K562 (cell line): ENCODE data around the gene ZSCAN12. TPM values are rescaled to one million over a fixed set of nuclear protein-coding genes. Genes with fewer than 3 reads are reported as not detected.
A peak's percentile ranks its signal among the peaks of the same experiment; 100 is the strongest.

Experiments used
- FOXJ3 ChIP-seq: sonication (generic); formaldehyde crosslinking; IDR thresholded peaks from 2 replicates; pipeline ENCODE4 v1.4.0; 2020; ENCODE audit warnings: mild to moderate bottlenecking, missing genetic modification reagents
- GABPB2 ChIP-seq: fragments of 250-450 bp; sonication (Bioruptor Pico); conservative IDR thresholded peaks from 2 replicates; pipeline ENCODE4 v1.5.1; 2021; ENCODE audit warnings: mild to moderate bottlenecking
- NFRKB ChIP-seq: fragments of 450-650 bp; IDR thresholded peaks from 2 replicates; pipeline ENCODE4 v1.6.1; 2016; ENCODE audit warnings: low read depth
- ZNF146 ChIP-seq: IDR thresholded peaks from one replicate; pipeline ENCODE4 v1.6.1; 2018; ENCODE audit warnings: missing compliant biosample characterization; ENCODE audit not compliant: unreplicated experiment
- polyA plus RNA-seq, 8 experiments: library from polyadenylated mRNA; depleted of rRNA in 4 of 8; stranded (reverse) in 5 of 8; unstranded in 3 of 8; fragments of >200 nt; fragmentation: Nextera tagmentation in 2 of 8; fragmentation: Illumina TruSeq in 1 of 8; extraction: Ambion mirVana in 2 of 8; extraction: Trizol in 1 of 8; gene quantifications; 2 replicates each; pipeline versions ENCODE4 v1.2.1 to v1.2.3, GENCODE V29; 2011 to 2014; ENCODE audit warnings: inconsistent platforms in 1 of 8, missing spikeins in 1 of 8
- total RNA-seq, 7 experiments: library from RNA; depleted of rRNA in 6 of 7; stranded (reverse); fragments of >200 nt in 6 of 7; fragmentation: Illumina TruSeq in 2 of 7; extraction: Trizol in 2 of 7; gene quantifications; 2 replicates each; pipeline versions ENCODE4 v1.2.1 to v1.2.3, GENCODE V29; 2011 to 2021; ENCODE audit warnings: low replicate concordance in 1 of 7
- TF ChIP-seq, protein P1 (sequence below), 3 experiments: fragments of 200-800 bp in 1 of 3; fragments of 250-450 bp in 1 of 3; fragments of 450-650 bp in 1 of 3; sonication (Bioruptor Pico) in 1 of 3; sonication (Bioruptor generic) in 1 of 3; formaldehyde crosslinking in 1 of 3; IDR thresholded peaks; 2 replicates each; pipeline versions ENCODE4 v1.6.1 to v1.8.0; 2016 to 2022; ENCODE audit warnings: mild to moderate bottlenecking in 2 of 3, missing genetic modification characterization in 2 of 3, missing compliant biosample characterization in 1 of 3, moderate library complexity in 1 of 3
- TF ChIP-seq, protein P2 (sequence below): IDR thresholded peaks from 2 replicates; pipeline ENCODE4 v1.6.1; 2011; ENCODE audit warnings: borderline replicate concordance, low read depth, mild to moderate bottlenecking, moderate library complexity, low read length; ENCODE audit not compliant: insufficient read depth, poor library complexity, severe bottlenecking
- TF ChIP-seq, protein P3 (sequence below), 2 experiments: fragments of 450-650 bp in 1 of 2; sonication (generic) in 1 of 2; formaldehyde crosslinking in 1 of 2; IDR thresholded peaks; 2 replicates each; pipeline versions ENCODE4 v1.7.1 to v1.9.0; 2016 to 2022; ENCODE audit warnings: inconsistent platforms in 1 of 2, mild to moderate bottlenecking in 1 of 2, missing genetic modification reagents in 1 of 2
- TF ChIP-seq, protein P4 (sequence below): fragments of 450-650 bp; formaldehyde crosslinking; IDR thresholded peaks from 2 replicates; pipeline ENCODE4 v1.4.0; 2022; ENCODE audit warnings: mild to moderate bottlenecking, moderate library complexity

The ZSCAN12 gene
- total and polyA plus RNA-seq, 9 of the 15 experiments (the other 6 are each of a cell fraction or from before 2014, with no cell fraction given): 2.5 to 19.6 (median 12.5) TPM

DNA sequence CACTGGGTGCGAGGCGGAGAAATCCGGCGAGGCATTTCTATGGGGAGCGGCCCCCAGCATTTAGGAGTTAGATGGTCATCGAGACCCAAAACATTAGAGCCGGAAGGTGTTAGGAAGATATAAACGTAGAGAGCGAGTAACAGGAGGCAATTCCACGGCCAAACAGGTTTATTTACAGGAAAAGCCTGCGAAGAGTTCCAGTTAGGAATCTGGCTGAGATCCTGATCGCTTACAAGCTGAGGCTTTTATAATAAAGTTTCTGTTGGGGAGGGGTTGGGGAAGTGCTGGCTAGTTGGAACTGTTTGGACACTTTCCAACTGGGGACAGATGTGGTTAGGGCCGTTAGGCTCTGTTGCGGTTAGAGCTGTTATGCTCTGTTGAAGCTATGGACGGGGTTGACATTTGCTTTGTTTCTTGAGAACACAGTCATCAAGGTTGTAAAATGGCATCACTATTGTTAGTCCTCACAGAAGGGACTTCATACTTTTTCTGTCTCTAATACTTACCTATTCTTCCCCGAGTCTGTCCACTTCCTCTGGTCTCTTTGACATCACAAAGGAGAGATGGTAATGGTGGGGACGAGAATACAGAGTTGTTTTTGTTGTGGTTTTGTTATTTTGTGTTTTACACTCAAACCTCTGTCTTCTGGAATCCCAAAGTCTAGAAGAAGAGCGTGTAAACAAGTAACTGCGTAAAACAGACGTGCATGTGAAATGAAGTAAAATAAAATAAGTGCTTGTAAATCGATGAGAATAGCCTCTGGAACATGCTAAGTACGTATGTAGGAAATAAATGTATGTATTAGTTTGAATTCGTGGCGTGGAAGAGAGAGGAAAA lies 63.0 kb downstream of the ZSCAN12 start (continued):
- TF ChIP-seq, protein P1, sequence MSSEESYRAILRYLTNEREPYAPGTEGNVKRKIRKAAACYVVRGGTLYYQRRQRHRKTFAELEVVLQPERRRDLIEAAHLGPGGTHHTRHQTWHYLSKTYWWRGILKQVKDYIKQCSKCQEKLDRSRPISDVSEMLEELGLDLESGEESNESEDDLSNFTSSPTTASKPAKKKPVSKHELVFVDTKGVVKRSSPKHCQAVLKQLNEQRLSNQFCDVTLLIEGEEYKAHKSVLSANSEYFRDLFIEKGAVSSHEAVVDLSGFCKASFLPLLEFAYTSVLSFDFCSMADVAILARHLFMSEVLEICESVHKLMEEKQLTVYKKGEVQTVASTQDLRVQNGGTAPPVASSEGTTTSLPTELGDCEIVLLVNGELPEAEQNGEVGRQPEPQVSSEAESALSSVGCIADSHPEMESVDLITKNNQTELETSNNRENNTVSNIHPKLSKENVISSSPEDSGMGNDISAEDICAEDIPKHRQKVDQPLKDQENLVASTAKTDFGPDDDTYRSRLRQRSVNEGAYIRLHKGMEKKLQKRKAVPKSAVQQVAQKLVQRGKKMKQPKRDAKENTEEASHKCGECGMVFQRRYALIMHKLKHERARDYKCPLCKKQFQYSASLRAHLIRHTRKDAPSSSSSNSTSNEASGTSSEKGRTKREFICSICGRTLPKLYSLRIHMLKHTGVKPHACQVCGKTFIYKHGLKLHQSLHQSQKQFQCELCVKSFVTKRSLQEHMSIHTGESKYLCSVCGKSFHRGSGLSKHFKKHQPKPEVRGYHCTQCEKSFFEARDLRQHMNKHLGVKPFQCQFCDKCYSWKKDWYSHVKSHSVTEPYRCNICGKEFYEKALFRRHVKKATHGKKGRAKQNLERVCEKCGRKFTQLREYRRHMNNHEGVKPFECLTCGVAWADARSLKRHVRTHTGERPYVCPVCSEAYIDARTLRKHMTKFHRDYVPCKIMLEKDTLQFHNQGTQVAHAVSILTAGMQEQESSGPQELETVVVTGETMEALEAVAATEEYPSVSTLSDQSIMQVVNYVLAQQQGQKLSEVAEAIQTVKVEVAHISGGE (CRISPR knock-in tag; IDR thresholded peaks at IDR 0.05): peak in 1 of 3 experiments; percentile 89; a peak in 2 of 6 replicates
- TF ChIP-seq FOXJ3 (no peak), GABPB2 (CRISPR knock-in tag) (no peak), ZNF146 (CRISPR knock-in tag) (no peak), NFRKB (peak; percentile 92)
- TF ChIP-seq, protein P2, sequence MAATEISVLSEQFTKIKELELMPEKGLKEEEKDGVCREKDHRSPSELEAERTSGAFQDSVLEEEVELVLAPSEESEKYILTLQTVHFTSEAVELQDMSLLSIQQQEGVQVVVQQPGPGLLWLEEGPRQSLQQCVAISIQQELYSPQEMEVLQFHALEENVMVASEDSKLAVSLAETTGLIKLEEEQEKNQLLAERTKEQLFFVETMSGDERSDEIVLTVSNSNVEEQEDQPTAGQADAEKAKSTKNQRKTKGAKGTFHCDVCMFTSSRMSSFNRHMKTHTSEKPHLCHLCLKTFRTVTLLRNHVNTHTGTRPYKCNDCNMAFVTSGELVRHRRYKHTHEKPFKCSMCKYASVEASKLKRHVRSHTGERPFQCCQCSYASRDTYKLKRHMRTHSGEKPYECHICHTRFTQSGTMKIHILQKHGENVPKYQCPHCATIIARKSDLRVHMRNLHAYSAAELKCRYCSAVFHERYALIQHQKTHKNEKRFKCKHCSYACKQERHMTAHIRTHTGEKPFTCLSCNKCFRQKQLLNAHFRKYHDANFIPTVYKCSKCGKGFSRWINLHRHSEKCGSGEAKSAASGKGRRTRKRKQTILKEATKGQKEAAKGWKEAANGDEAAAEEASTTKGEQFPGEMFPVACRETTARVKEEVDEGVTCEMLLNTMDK: no peak
- TF ChIP-seq, protein P3, sequence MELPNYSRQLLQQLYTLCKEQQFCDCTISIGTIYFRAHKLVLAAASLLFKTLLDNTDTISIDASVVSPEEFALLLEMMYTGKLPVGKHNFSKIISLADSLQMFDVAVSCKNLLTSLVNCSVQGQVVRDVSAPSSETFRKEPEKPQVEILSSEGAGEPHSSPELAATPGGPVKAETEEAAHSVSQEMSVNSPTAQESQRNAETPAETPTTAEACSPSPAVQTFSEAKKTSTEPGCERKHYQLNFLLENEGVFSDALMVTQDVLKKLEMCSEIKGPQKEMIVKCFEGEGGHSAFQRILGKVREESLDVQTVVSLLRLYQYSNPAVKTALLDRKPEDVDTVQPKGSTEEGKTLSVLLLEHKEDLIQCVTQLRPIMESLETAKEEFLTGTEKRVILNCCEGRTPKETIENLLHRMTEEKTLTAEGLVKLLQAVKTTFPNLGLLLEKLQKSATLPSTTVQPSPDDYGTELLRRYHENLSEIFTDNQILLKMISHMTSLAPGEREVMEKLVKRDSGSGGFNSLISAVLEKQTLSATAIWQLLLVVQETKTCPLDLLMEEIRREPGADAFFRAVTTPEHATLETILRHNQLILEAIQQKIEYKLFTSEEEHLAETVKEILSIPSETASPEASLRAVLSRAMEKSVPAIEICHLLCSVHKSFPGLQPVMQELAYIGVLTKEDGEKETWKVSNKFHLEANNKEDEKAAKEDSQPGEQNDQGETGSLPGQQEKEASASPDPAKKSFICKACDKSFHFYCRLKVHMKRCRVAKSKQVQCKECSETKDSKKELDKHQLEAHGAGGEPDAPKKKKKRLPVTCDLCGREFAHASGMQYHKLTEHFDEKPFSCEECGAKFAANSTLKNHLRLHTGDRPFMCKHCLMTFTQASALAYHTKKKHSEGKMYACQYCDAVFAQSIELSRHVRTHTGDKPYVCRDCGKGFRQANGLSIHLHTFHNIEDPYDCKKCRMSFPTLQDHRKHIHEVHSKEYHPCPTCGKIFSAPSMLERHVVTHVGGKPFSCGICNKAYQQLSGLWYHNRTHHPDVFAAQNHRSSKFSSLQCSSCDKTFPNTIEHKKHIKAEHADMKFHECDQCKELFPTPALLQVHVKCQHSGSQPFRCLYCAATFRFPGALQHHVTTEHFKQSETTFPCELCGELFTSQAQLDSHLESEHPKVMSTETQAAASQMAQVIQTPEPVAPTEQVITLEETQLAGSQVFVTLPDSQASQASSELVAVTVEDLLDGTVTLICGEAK (IDR thresholded peaks at IDR 0.05): peak; percentile 85
- TF ChIP-seq, protein P3 (CRISPR knock-in tag; IDR thresholded peaks at IDR 0.05): peak; percentile 64; the same call in 1 of the 2 replicates
- TF ChIP-seq, protein P4, sequence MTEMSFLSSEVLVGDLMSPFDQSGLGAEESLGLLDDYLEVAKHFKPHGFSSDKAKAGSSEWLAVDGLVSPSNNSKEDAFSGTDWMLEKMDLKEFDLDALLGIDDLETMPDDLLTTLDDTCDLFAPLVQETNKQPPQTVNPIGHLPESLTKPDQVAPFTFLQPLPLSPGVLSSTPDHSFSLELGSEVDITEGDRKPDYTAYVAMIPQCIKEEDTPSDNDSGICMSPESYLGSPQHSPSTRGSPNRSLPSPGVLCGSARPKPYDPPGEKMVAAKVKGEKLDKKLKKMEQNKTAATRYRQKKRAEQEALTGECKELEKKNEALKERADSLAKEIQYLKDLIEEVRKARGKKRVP (CRISPR knock-in tag): peak; percentile 93
